ENCODE measurements around the gene NAALADL1. TPM values are rescaled to one million over a fixed set of nuclear protein-coding genes. Genes with fewer than 3 reads are reported as not detected.

NAALADL1 gene
- 3.5 TPM for total RNA-seq
- long read RNA-seq, partial matches to known transcripts: 2 of 4 reads
- long read RNA-seq, other reads (novel, unspliced or antisense): 1 of 4 reads

- no peak for DNase-seq (ENCODE audit: low spot score)
- intact Hi-C loops (cut with DNase I): no loop called here
Observed at GRCh38 chr11:65058419-65059054, at the start of gene NAALADL1. Gene NAALADL1 (minus strand): TSS chr11:65058553. CDS start chr11:65058521, 32 bp downstream.

- intact Hi-C loops (cut with DNase I): no loop called here
- no peak for DNase-seq (ENCODE audit: low spot score)
Observed at GRCh38 chr11:65107751-65108468, 49.6 kb upstream of the NAALADL1 start.

DNA sequence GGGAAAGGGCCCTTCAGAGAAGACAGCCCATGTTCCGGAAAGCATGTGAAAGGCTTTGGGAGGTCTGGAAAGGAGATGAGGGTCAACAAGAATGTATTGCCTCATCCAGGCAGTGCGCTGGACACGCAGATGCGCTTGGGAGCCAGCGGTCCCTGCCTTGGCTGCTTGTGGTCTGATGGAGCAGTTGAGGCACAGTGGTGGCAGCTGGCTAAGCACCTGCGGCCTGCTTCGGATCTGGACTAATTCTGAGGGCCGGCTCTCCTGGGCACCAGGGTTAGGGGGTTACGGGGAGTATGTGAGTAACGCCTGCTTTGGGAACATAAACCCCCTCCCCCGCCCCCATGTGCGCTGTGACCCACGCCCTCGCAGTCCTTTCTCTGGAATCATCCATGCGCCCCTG, 48.7 kb upstream of the NAALADL1 start:
- intact Hi-C loops (cut with DNase I): no loop called here
- no peak for DNase-seq (ENCODE audit: low spot score)

GRCh38 chr11:65104628-65105027, 46.3 kb upstream of the NAALADL1 start:
- intact Hi-C loops (cut with DNase I): no loop called here
- no peak for DNase-seq (ENCODE audit: low spot score)

DNA sequence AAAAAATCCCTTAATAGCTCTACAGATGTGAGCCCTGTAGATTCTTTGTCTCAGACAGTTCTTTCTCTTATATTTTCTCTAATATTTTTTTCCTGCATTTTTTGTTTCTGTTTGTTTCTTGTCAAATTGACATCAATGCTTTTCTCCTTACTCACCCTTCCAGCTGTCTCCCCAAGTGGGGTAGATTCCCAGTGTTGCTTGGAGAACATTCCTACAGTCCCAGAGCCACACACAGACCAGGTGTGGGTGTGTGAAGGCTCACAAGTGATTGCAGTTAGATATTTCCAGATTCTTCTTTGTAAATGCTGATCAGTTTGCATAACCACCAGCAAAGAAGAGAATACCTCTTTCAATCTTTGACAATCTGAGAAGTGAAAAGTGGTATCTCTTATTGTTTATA, 45.1 kb upstream of the NAALADL1 start:
- DNase-seq (ENCODE audit: low spot score): no peak
- intact Hi-C loops (cut with DNase I): no loop called here

- intact Hi-C loops (cut with DNase I): no loop called here
- DNase-seq (ENCODE audit: low spot score): no peak
Observed at GRCh38 chr11:65102142-65103095, 44.1 kb upstream of the NAALADL1 start.

GRCh38 chr11:65100674-65101350, 42.5 kb upstream of the NAALADL1 start:
- intact Hi-C loops (cut with DNase I): no loop called here

GRCh38 chr11:65096926-65097325, 38.6 kb upstream of the NAALADL1 start:
- intact Hi-C loops (cut with DNase I): loop anchor here (1.0 kb wide), 1 partner anchor 13 kb away; the partner anchor contains the start of genes CDCA5 and ZFPL1
- no peak for DNase-seq (ENCODE audit: low spot score)

More at GRCh38 chr11:65100674-65101350, 42.5 kb upstream of the NAALADL1 start:
- DNase-seq (ENCODE audit: low spot score): no peak

- peak; percentile 93 for DNase-seq (ENCODE audit: low spot score)
- intact Hi-C loops (cut with DNase I): loop anchor here (1.0 kb wide), 1 partner anchor 12 kb away; the partner anchor contains the start of genes CDCA5 and ZFPL1
Observed at GRCh38 chr11:65095974-65096806, 37.8 kb upstream of the NAALADL1 start, which contains the start of gene VPS51. Gene VPS51 (plus strand): TSS chr11:65096214. CDS start chr11:65096251, 37 bp downstream.

DNA sequence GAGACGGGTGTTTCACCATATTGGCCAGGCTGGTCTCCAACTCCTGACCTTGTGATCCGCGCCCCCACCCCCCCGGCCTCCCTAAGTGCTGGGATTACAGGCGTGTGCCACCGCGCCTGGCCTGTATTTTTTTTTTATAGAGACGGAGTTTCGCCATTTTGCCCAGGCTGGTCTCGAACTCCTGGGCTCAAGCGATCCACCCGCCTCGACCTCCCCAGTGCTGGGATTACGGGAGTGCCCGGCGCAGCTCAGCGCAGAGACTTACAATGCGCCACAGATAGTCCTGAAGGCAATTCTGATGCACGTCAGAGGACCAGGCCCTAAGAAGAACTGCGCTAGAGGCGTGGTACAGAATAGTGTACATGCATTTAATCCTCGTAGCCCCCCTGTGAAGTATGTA, 37.1 kb upstream of the NAALADL1 start:
- intact Hi-C loops (cut with DNase I): no loop called here
- no peak for DNase-seq (ENCODE audit: low spot score)

DNA sequence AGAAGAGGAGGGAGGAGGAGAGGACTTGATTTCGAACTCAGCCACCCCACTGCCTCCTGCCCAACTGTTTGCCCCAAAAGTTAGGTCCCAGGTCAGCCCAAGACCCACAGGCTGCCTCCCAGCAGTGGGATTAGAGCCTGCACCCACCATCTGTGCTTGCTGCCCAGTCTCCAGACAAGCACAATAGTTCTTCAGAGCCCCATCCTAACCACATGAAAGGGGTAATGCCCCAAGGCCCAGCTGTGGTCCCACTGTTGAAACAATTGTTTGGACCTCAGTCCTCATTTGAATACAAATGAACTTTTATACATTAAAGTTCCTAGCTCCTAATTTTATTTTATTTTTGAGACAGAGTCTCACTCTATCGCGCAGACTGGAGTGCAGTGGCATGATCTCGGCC, 32.3 kb upstream of the NAALADL1 start:
- intact Hi-C loops (cut with DNase I): no loop called here
- no peak for DNase-seq (ENCODE audit: low spot score)

GRCh38 chr11:65089621-65090020, 31.3 kb upstream of the NAALADL1 start:
- no peak for DNase-seq (ENCODE audit: low spot score)
- intact Hi-C loops (cut with DNase I): no loop called here

- intact Hi-C loops (cut with DNase I): no loop called here
- DNase-seq (ENCODE audit: low spot score): no peak
Observed at GRCh38 chr11:65087827-65088226, 29.5 kb upstream of the NAALADL1 start.

DNA sequence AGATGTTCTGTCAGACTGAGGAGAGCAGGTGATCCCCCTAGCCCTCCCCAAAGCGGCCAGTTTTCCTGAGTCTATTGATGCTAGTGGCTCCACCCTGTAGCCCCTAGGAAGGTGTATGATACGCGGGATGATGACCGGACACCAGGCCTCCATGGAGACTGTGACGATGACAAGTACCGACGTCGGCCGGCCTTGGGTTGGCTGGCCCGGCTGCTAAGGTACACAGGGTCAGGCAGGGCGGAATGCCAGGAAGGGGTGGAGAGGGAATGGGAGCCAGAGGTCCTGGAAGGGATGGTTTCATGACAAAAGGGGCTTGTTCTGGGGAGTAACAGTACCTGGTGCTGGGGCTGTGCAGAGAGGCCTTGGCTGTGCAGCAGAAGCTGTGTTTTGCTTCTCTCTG, 28.9 kb upstream of the NAALADL1 start:
- DNase-seq (ENCODE audit: low spot score): no peak
- intact Hi-C loops (cut with DNase I): no loop called here

- DNase-seq (ENCODE audit: low spot score): no peak
- intact Hi-C loops (cut with DNase I): no loop called here
Observed at GRCh38 chr11:65086809-65087208, 28.5 kb upstream of the NAALADL1 start.

GRCh38 chr11:65085446-65085845, 27.1 kb upstream of the NAALADL1 start:
- intact Hi-C loops (cut with DNase I): loop anchor here (2.0 kb wide), 1 partner anchor 31 kb away; the partner anchor contains the start of gene ZNHIT2
- no peak for DNase-seq (ENCODE audit: low spot score)

- intact Hi-C loops (cut with DNase I): loop anchor here (1.0 to 5.0 kb wide), 3 partner anchors 12 to 57 kb away; partner anchors contain the start of genes SNX15, VPS51 and ZNHIT2
Observed at GRCh38 chr11:65084598-65085375, 26.4 kb upstream of the NAALADL1 start.

More at GRCh38 chr11:65084598-65085375, 26.4 kb upstream of the NAALADL1 start:
- DNase-seq (ENCODE audit: low spot score): no peak
